ENCODE measurements around the gene WBP2. TPM values are rescaled to one million over a fixed set of nuclear protein-coding genes. Genes with fewer than 3 reads are reported as not detected.
A peak's percentile ranks its signal among the peaks of the same experiment; 100 is the strongest.

Gene WBP2
- total and polyA plus RNA-seq, 2 of the 13 experiments (the other 11 are each of a cell fraction or from before 2014, with no cell fraction given): 29.2 to 29.5 TPM

DNA sequence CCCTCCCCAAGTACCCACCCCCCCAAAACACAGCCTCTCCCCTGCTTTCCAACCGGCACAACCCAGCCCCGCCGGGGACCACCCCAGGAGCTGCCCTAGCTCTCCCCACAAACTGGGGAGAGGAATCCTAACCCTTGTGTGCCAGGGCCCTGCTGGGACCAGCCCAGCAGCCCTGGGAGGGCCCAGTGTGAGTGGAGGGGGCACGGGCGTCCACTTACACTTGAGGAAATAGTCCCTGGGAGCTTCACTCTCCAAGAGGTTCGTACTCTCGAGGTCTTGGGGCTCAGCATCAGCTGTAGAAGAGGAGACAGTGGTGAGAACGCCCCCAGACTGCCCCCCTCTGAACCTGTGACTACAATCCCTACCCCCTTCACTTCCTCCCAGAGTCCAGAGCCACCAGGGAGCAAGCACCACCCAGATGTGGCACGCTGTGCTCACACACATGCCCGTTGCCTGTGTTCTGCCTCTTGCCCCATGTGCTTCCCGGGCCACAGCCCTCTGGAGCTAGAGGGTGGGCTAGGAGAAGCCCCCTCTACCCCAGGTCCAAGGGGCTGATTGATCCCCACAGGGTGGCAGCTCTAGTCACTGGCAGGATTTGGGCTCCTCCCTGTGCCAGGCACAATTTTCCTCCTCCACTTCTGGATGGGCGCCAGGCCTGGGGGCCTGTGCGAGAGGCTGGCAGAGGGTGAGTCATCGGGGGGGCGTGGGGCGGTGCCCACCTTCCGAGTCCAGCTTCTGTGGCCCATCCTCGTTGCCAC, 20.2 kb upstream of the WBP2 start:
- CTCF ChIA-PET (ENCODE audit: low intra/inter-chr PET ratio, low total read pairs): interaction anchor here (1.1 to 1.4 kb wide), 2 partner anchors 22 to 27 kb away, joined by 3 to 4 read pairs; partner anchors contain the start of gene TRIM65
- intact Hi-C loops (cut with micrococcal nuclease; ENCODE audit: unreplicated experiment): no loop called here
- TF ChIP-seq KDM1A (CRISPR knock-in tag; IDR thresholded peaks at IDR 0.05) (no peak), PAWR (CRISPR knock-in tag; IDR thresholded peaks at IDR 0.05; ENCODE audit: borderline replicate concordance) (no peak), ZNF160 (CRISPR knock-in tag; IDR thresholded peaks at IDR 0.05) (no peak), ZNF331 (CRISPR knock-in tag; IDR thresholded peaks at IDR 0.05) (no peak), MIER2 (CRISPR knock-in tag; IDR thresholded peaks at IDR 0.05) (no peak), CREB1 (IDR thresholded peaks at IDR 0.05) (no peak), CREB1 (CRISPR knock-in tag; IDR thresholded peaks at IDR 0.05) (no peak), IKZF4 (CRISPR knock-in tag; IDR thresholded peaks at IDR 0.05; ENCODE audit: borderline replicate concordance, low read depth, not compliant biosample characterization) (no peak), SSRP1 (CRISPR knock-in tag; IDR thresholded peaks at IDR 0.05) (peak; percentile 70), ZHX2 (IDR thresholded peaks at IDR 0.05; ENCODE audit: low read depth) (no peak), ZHX2 (CRISPR knock-in tag; IDR thresholded peaks at IDR 0.05; ENCODE audit: borderline replicate concordance) (no peak), HMGA1 (CRISPR knock-in tag; conservative IDR thresholded peaks at IDR 0.05) (no peak), KDM6A (CRISPR knock-in tag; IDR thresholded peaks at IDR 0.05; ENCODE audit: low read depth) (no peak), U2AF2 (IDR thresholded peaks at IDR 0.05; ENCODE audit: low read depth, low read length) (no peak), ZNF572 (CRISPR knock-in tag; IDR thresholded peaks at IDR 0.05) (peak; percentile 54; the same call in 1 of the 2 replicates)
- TF ChIP-seq, protein P1, sequence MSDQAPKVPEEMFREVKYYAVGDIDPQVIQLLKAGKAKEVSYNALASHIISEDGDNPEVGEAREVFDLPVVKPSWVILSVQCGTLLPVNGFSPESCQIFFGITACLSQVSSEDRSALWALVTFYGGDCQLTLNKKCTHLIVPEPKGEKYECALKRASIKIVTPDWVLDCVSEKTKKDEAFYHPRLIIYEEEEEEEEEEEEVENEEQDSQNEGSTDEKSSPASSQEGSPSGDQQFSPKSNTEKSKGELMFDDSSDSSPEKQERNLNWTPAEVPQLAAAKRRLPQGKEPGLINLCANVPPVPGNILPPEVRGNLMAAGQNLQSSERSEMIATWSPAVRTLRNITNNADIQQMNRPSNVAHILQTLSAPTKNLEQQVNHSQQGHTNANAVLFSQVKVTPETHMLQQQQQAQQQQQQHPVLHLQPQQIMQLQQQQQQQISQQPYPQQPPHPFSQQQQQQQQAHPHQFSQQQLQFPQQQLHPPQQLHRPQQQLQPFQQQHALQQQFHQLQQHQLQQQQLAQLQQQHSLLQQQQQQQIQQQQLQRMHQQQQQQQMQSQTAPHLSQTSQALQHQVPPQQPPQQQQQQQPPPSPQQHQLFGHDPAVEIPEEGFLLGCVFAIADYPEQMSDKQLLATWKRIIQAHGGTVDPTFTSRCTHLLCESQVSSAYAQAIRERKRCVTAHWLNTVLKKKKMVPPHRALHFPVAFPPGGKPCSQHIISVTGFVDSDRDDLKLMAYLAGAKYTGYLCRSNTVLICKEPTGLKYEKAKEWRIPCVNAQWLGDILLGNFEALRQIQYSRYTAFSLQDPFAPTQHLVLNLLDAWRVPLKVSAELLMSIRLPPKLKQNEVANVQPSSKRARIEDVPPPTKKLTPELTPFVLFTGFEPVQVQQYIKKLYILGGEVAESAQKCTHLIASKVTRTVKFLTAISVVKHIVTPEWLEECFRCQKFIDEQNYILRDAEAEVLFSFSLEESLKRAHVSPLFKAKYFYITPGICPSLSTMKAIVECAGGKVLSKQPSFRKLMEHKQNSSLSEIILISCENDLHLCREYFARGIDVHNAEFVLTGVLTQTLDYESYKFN (CRISPR knock-in tag; conservative IDR thresholded peaks at IDR 0.05): no peak

More for the DNA sequence above, 20.2 kb upstream of the WBP2 start:
- Histone ChIP-seq H3K4me2 (ENCODE audit: low read depth, low read length) (peak overlapping the region; percentile 98), H4K20me1 (ENCODE audit: insufficient read depth, low read length) (no peaks in the 10 kb centered on the region; the same call in 1 of the 2 replicates), H3K79me2 (ENCODE audit: insufficient read depth, low read length) (peaks cover 24% of the 10 kb centered on the region), H3K27ac (ENCODE audit: extremely low read length, insufficient read depth, low read length) (peak overlapping the region; percentile 99), H3K36me3 (replicated peaks in 1 of 2; ENCODE audit: control insufficient read depth in 1 of 2, insufficient read depth in 2 of 2, low read length in 2 of 2) (peaks cover 3 to 18% of the 10 kb centered on the region in 2 experiments; a peak in 4 of 5 replicates), H3K4me1 (ENCODE audit: insufficient read depth, low read length) (peaks cover 68% of the 10 kb centered on the region), H3K27me3 (ENCODE audit: control insufficient read depth in 1 of 2, insufficient read depth in 2 of 2, low read length in 2 of 2) (no peaks in the 10 kb centered on the region), H3K9me3 (ENCODE audit: low read length) (no peaks in the 10 kb centered on the region), H2AFZ (ENCODE audit: low read length) (no peak overlapping the region), H3K9ac (ENCODE audit: insufficient read depth, low read depth, low read length) (peak overlapping the region; percentile 97), H3K4me3 (replicated peaks in 1 of 3; ENCODE audit: insufficient read depth in 1 of 3, low read depth in 2 of 3, low read length in 3 of 3) (peak overlapping the region in 1 of 3 experiments; percentile 84; a peak in 3 of 6 replicates)
- POLR2A ChIA-PET: interaction anchor here (0.6 to 13.8 kb wide), 28 partner anchors 8 to 687 kb away, joined by 3 to 454 read pairs (median 8); partner anchors contain the start of genes ACOX1, CDK3, FBF1 and GALK1
- ATAC-seq (no peak), DNase-seq (ENCODE audit: low spot score) (no peak), FAIRE-seq (no peak)
- no TSS peak for BruUV-seq (replicated peaks)
- WGBS (ENCODE audit: low lambda C conversion rate): 88% methylated on average over 17 of the region's 18 CpGs
- in situ Hi-C loops (cut with HindIII; ENCODE audit: extremely low pct_ligation_motif_present, low pct_unique_long_range_greater_than_20kb): no loop called here

Data from HepG2 (cell line).